ENCODE results near the gene GLG1. TPM values are rescaled to one million over a fixed set of nuclear protein-coding genes. Genes with fewer than 3 reads are reported as not detected.

Gene GLG1
- total RNA-seq, 4 donors from 2014 or later: 77.0 to 154 (median 127) TPM

GRCh38 chr16:74577882-74578366 lies 29.0 kb downstream of the GLG1 start:
- no peak for DNase-seq
- in situ Hi-C loops (cut with MboI; ENCODE audit: low pct_ligation_motif_present in 1 of 4, low pct_unique_long_range_greater_than_20kb in 1 of 4, low sequenced_read_pairs in 3 of 4) (no loop called here), intact Hi-C loops (cut with DNase I; ENCODE audit: low total_unique reads) (no loop called here)
- Histone ChIP-seq H3K27me3 (no peaks in the 10 kb centered on the region), H3K4me1 (peaks cover 0 to 22% (median 2%) of the 10 kb centered on the region in 4 donors), H3K27ac (no peak overlapping the region), H3K4me3 (no peak overlapping the region), H3K36me3 (no peaks in the 10 kb centered on the region), H3K9me3 (no peaks in the 10 kb centered on the region)
- TF ChIP-seq CTCF (IDR thresholded peaks at IDR 0.05): no peak
- TF ChIP-seq POLR2AphosphoS5 (IDR thresholded peaks at IDR 0.05): no peak
- no peak for TF ChIP-seq EP300 (IDR thresholded peaks at IDR 0.05; ENCODE audit: low read depth)
- no peak for TF ChIP-seq POLR2A (IDR thresholded peaks at IDR 0.05)
- WGBS, 2 donors (ENCODE audit: low coverage in 1 of 2): 60 to 63% methylated on average over 2 of the region's 2 CpGs

- in situ Hi-C loops (cut with MboI; ENCODE audit: low pct_ligation_motif_present in 1 of 4, low pct_unique_long_range_greater_than_20kb in 1 of 4, low sequenced_read_pairs in 3 of 4): no loop called here
- no peak for TF ChIP-seq POLR2AphosphoS5 (IDR thresholded peaks at IDR 0.05)
- TF ChIP-seq CTCF (IDR thresholded peaks at IDR 0.05): no peak
- TF ChIP-seq POLR2A (IDR thresholded peaks at IDR 0.05): no peak
- TF ChIP-seq EP300 (IDR thresholded peaks at IDR 0.05; ENCODE audit: low read depth): no peak
Observed at GRCh38 chr16:74575807-74576643, 30.9 kb downstream of the GLG1 start.

GRCh38 chr16:74575175-74575806 lies 31.6 kb downstream of the GLG1 start:
- DNase-seq: no peak
- in situ Hi-C loops (cut with MboI; ENCODE audit: low pct_ligation_motif_present in 1 of 4, low pct_unique_long_range_greater_than_20kb in 1 of 4, low sequenced_read_pairs in 3 of 4) (no loop called here), intact Hi-C loops (cut with DNase I; ENCODE audit: low total_unique reads) (no loop called here)
- no peaks in the 10 kb centered on the region for H3K36me3 ChIP-seq
- no peak overlapping the region for H3K4me3 ChIP-seq
- peaks cover 0 to 30% (median 7%) of the 10 kb centered on the region in 4 donors for H3K4me1 ChIP-seq
- no peak overlapping the region for H3K27ac ChIP-seq
- TF ChIP-seq POLR2A (IDR thresholded peaks at IDR 0.05): no peak
- no peak for TF ChIP-seq POLR2AphosphoS5 (IDR thresholded peaks at IDR 0.05)
- no peak for TF ChIP-seq EP300 (IDR thresholded peaks at IDR 0.05; ENCODE audit: low read depth)
- TF ChIP-seq CTCF (IDR thresholded peaks at IDR 0.05): no peak
- 86 to 89% methylated on average over 4 to 7 of the region's 7 CpGs for WGBS, 2 donors (ENCODE audit: low coverage in 1 of 2)
- H3K9me3 ChIP-seq: no peaks in the 10 kb centered on the region
- no peaks in the 10 kb centered on the region for H3K27me3 ChIP-seq

More at GRCh38 chr16:74575807-74576643, 30.9 kb downstream of the GLG1 start:
- no peak overlapping the region for H3K27ac ChIP-seq
- H3K9me3 ChIP-seq: no peaks in the 10 kb centered on the region
- intact Hi-C loops (cut with DNase I; ENCODE audit: low total_unique reads): no loop called here
- H3K4me1 ChIP-seq: peaks cover 0 to 27% (median 3%) of the 10 kb centered on the region in 4 donors
- DNase-seq: no peak
- WGBS, 2 donors (ENCODE audit: low coverage in 1 of 2): 95 to 97% methylated on average over 11 to 12 of the region's 12 CpGs
- no peaks in the 10 kb centered on the region for H3K36me3 ChIP-seq
- H3K27me3 ChIP-seq: no peaks in the 10 kb centered on the region
- H3K4me3 ChIP-seq: no peak overlapping the region

GRCh38 chr16:74574146-74574545 lies 32.8 kb downstream of the GLG1 start:
- DNase-seq: no peak
- H3K27ac ChIP-seq: no peak overlapping the region
- intact Hi-C loops (cut with DNase I; ENCODE audit: low total_unique reads) (no loop called here), in situ Hi-C loops (cut with MboI; ENCODE audit: low pct_ligation_motif_present in 1 of 4, low pct_unique_long_range_greater_than_20kb in 1 of 4, low sequenced_read_pairs in 3 of 4) (no loop called here)
- H3K4me1 ChIP-seq: peaks cover 5 to 41% (median 18%) of the 10 kb centered on the region in 4 donors
- WGBS, 2 donors (ENCODE audit: low coverage in 1 of 2): 78 to 85% methylated on average over 2 of the region's 2 CpGs
- no peak overlapping the region for H3K4me3 ChIP-seq
- no peaks in the 10 kb centered on the region for H3K27me3 ChIP-seq
- no peaks in the 10 kb centered on the region for H3K9me3 ChIP-seq
- TF ChIP-seq CTCF (IDR thresholded peaks at IDR 0.05) (no peak), EP300 (IDR thresholded peaks at IDR 0.05; ENCODE audit: low read depth) (no peak), POLR2AphosphoS5 (IDR thresholded peaks at IDR 0.05) (no peak), POLR2A (IDR thresholded peaks at IDR 0.05) (no peak)
- no peaks in the 10 kb centered on the region for H3K36me3 ChIP-seq

Data from transverse colon (tissue), 4 donors.